Measurements from ENCODE around the gene HIPK2.

Gene HIPK2

DNA sequence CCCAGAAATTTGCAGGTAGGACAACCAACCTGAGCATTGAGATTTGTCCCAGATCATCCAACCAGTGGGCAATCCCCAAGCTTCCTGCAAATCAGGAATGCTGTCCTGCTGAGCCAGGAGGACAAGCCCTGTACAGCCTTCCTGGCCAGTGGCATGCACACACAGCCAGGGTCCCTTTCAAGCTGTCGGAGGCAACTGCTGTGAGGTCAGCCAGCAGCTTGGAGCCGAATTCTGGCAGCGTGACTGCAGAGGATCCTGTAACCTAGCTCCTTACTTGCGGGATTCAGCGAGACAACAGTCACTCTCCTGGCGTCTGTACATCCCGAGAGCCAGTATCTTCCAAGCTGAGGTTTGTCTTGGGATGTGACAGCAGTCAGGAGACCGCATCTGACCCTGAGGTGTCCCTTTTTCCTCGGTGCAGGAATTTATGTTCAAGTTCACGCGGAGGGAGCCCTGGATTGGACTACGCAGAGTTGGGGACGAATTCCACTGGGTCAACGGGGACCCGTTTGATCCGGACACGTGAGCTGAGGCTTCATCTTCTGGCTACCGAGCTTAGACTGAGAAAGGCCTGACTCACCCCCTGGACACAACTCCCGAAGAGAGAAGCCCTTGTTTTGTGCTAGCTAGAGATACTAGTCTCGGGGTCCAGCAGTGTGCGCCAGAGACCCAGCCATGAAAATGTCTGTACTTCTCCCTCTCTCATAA lies 236.0 kb downstream of the HIPK2 start:
- Histone ChIP-seq H3K9me3 (replicated peaks in 1 of 11) (no peaks in the 10 kb centered on the region), H4K20me1 (no peaks in the 10 kb centered on the region), H3K4me1 (peaks cover 0 to 13% (median 3%) of the 10 kb centered on the region in 10 experiments; a peak in 10 of 20 replicates), H3K27me3 (no peaks in the 10 kb centered on the region), H3K4me3 (no peak overlapping the region), H3K9ac (no peak overlapping the region), H3K36me3 (no peaks in the 10 kb centered on the region), H3K4me2 (no peak overlapping the region), H3K27ac (no peak overlapping the region)
- no peak for TF ChIP-seq Cebpa-rat (IDR thresholded peaks at IDR 0.05)

- H3K4me3 ChIP-seq: no peak overlapping the region
- no peak overlapping the region for H3K9ac ChIP-seq
- no peak overlapping the region for H3K27ac ChIP-seq
- H4K20me1 ChIP-seq: no peaks in the 10 kb centered on the region
- no peak for TF ChIP-seq Cebpa-rat (IDR thresholded peaks at IDR 0.05)
- H3K27me3 ChIP-seq: no peaks in the 10 kb centered on the region
- H3K36me3 ChIP-seq: no peaks in the 10 kb centered on the region
- no peaks in the 10 kb centered on the region for H3K9me3 ChIP-seq (replicated peaks in 1 of 11)
- H3K4me1 ChIP-seq: peaks cover 0 to 13% (median 3%) of the 10 kb centered on the region in 10 experiments; a peak in 10 of 20 replicates
- H3K4me2 ChIP-seq: no peak overlapping the region
These were observed 237.6 kb downstream of the HIPK2 start for GRCh38 chr7:139540203-139540602.

- H3K9ac ChIP-seq: no peak overlapping the region
- H4K20me1 ChIP-seq: no peaks in the 10 kb centered on the region
- H3K4me1 ChIP-seq: peaks cover 0 to 10% (median 3%) of the 10 kb centered on the region in 10 experiments; a peak in 10 of 20 replicates
- H3K4me2 ChIP-seq: no peak overlapping the region
- no peak for TF ChIP-seq Cebpa-rat (IDR thresholded peaks at IDR 0.05)
- H3K4me3 ChIP-seq: no peak overlapping the region
- H3K9me3 ChIP-seq (replicated peaks in 1 of 11): no peaks in the 10 kb centered on the region
- H3K27ac ChIP-seq: no peak overlapping the region
- H3K36me3 ChIP-seq: no peaks in the 10 kb centered on the region
- no peaks in the 10 kb centered on the region for H3K27me3 ChIP-seq
These were observed 238.7 kb downstream of the HIPK2 start for GRCh38 chr7:139538881-139539635.

- H3K9ac ChIP-seq: no peak overlapping the region
- no peaks in the 10 kb centered on the region for H3K36me3 ChIP-seq
- H3K27me3 ChIP-seq: no peaks in the 10 kb centered on the region
- H3K9me3 ChIP-seq (replicated peaks in 1 of 11): no peaks in the 10 kb centered on the region
- no peaks in the 10 kb centered on the region for H4K20me1 ChIP-seq
- no peak overlapping the region for H3K4me2 ChIP-seq
- H3K4me3 ChIP-seq: no peak overlapping the region
- TF ChIP-seq Cebpa-rat (IDR thresholded peaks at IDR 0.05): no peak
- H3K4me1 ChIP-seq: no peaks in the 10 kb centered on the region
- no peak overlapping the region for H3K27ac ChIP-seq
These were observed 241.6 kb downstream of the HIPK2 start for GRCh38 chr7:139536152-139536551.

- Histone ChIP-seq H3K9me3 (replicated peaks in 1 of 11) (no peaks in the 10 kb centered on the region), H4K20me1 (no peaks in the 10 kb centered on the region), H3K4me2 (no peak overlapping the region), H3K36me3 (no peaks in the 10 kb centered on the region), H3K4me3 (no peak overlapping the region), H3K4me1 (no peaks in the 10 kb centered on the region), H3K9ac (no peak overlapping the region), H3K27ac (no peak overlapping the region), H3K27me3 (no peaks in the 10 kb centered on the region)
- TF ChIP-seq Cebpa-rat (IDR thresholded peaks at IDR 0.05): no peak
These were observed 242.7 kb downstream of the HIPK2 start for GRCh38 chr7:139534966-139535651.

DNA sequence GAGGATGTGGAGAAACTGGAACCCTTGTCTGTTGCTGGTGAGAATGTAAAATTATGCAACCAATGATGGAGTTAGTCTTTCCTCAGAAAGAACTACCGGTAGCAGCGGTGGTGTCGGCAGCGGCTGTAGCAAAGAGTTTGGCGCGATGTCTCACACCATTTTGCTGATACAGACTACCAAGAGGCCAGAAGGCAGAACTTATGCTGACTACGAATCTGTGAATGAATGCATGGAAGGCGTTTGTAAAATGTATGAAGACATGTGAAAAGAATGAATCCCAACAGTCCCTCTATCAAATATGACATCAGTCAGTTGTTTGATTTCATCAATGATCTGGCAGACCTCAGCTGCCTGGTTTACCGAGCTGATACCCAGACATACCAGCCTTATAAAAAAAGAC lies 243.7 kb downstream of the HIPK2 start:
- Histone ChIP-seq H4K20me1 (no peaks in the 10 kb centered on the region), H3K9ac (no peak overlapping the region), H3K4me3 (no peak overlapping the region), H3K9me3 (replicated peaks in 1 of 11) (no peaks in the 10 kb centered on the region), H3K36me3 (no peaks in the 10 kb centered on the region), H3K27me3 (no peaks in the 10 kb centered on the region), H3K4me2 (no peak overlapping the region), H3K27ac (no peak overlapping the region), H3K4me1 (no peaks in the 10 kb centered on the region)
- TF ChIP-seq Cebpa-rat (IDR thresholded peaks at IDR 0.05): no peak

DNA sequence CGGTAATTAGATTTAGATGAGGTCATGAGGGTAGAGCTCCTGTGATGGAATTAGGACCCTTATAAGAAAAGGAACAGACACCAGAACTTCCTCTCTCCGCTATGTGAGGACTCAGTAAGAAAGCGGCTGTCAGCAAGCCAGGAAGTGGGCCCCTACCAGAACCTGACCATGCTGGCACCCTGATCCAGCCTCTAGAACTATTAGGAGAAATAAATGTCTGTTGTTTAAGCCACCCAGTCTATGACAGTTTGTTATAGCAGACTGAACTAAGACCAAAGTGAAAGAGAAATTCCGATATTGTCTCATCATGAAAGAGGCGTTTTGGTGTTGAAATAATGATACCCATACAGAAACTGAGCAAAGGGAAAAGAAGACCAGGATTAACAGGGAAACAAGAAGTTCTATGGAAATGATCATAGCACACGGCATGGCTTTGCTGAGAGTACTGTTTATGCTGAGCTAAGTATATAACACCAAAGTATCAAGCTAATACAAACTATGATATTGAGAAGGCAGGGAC lies 245.1 kb downstream of the HIPK2 start:
- no peak overlapping the region for H3K9ac ChIP-seq
- H3K27ac ChIP-seq: no peak overlapping the region
- H3K4me2 ChIP-seq: no peak overlapping the region
- no peaks in the 10 kb centered on the region for H4K20me1 ChIP-seq
- H3K4me3 ChIP-seq: no peak overlapping the region
- H3K27me3 ChIP-seq: no peaks in the 10 kb centered on the region
- H3K4me1 ChIP-seq: peaks cover 0 to 3% (median 2%) of the 10 kb centered on the region in 10 experiments; a peak in 11 of 20 replicates
- TF ChIP-seq Cebpa-rat (IDR thresholded peaks at IDR 0.05): no peak
- peaks cover 0 to 5% (median 0%) of the 10 kb centered on the region in 11 experiments; a peak in 1 of 22 replicates for H3K9me3 ChIP-seq (replicated peaks in 1 of 11)
- H3K36me3 ChIP-seq: no peaks in the 10 kb centered on the region

- Histone ChIP-seq H3K9ac (no peak overlapping the region), H3K4me3 (no peak overlapping the region), H3K27ac (no peak overlapping the region), H3K4me2 (no peak overlapping the region), H3K27me3 (peaks cover 0 to 4% (median 0%) of the 10 kb centered on the region in 11 experiments; a peak in 2 of 22 replicates), H4K20me1 (no peaks in the 10 kb centered on the region), H3K4me1 (peaks cover 7 to 15% (median 10%) of the 10 kb centered on the region in 10 experiments; a peak in 17 of 20 replicates), H3K36me3 (no peaks in the 10 kb centered on the region), H3K9me3 (replicated peaks in 1 of 11) (peaks cover 0 to 5% (median 0%) of the 10 kb centered on the region in 11 experiments; a peak in 1 of 22 replicates)
- no peak for TF ChIP-seq Cebpa-rat (IDR thresholded peaks at IDR 0.05)
These were observed 246.7 kb downstream of the HIPK2 start for GRCh38 chr7:139531094-139531493.

Measured in BLaER1 treated with 17β-estradiol and CSF1 and Interleukin-3, amounts not matched to agents 10 nM and 100 nM (cell line).